ENCODE results near the gene TMEM184A. TPM values are rescaled to one million over a fixed set of nuclear protein-coding genes. Genes with fewer than 3 reads are reported as not detected.

Gene TMEM184A
- total and polyA plus RNA-seq, 2 of the 13 experiments (the other 11 are each of a cell fraction or from before 2014, with no cell fraction given): 9.5 to 20.4 TPM

- peak; percentile 70; the same call in 1 of the 2 replicates for TF ChIP-seq ARID5B (CRISPR knock-in tag; IDR thresholded peaks at IDR 0.05)
- peak; percentile 83 for TF ChIP-seq ZC3H13 (CRISPR knock-in tag; IDR thresholded peaks at IDR 0.05)
- no peak for TF ChIP-seq ATAD3A (CRISPR knock-in tag; IDR thresholded peaks at IDR 0.05)
- TF ChIP-seq HOMEZ (CRISPR knock-in tag; IDR thresholded peaks at IDR 0.05; ENCODE audit: low read depth): no peak
- TF ChIP-seq ZFP36 (IDR thresholded peaks at IDR 0.05; ENCODE audit: borderline replicate concordance, low read depth, low read length, partially characterized antibody): no peak
- peak; percentile 99 for TF ChIP-seq HIC2 (CRISPR knock-in tag; IDR thresholded peaks at IDR 0.05; ENCODE audit: low read depth)
- peak; percentile 89 for TF ChIP-seq ZNF800 (CRISPR knock-in tag; IDR thresholded peaks at IDR 0.05)
- TF ChIP-seq BRD4 (CRISPR knock-in tag; IDR thresholded peaks at IDR 0.05): peak; percentile 95; the same call in 1 of the 2 replicates
- no peak for TF ChIP-seq ZNF382 (CRISPR knock-in tag; IDR thresholded peaks at IDR 0.05; ENCODE audit: borderline replicate concordance)
- peak; percentile 87 for TF ChIP-seq MED1 (CRISPR knock-in tag; IDR thresholded peaks at IDR 0.05)
- TF ChIP-seq GPN1 (CRISPR knock-in tag; IDR thresholded peaks at IDR 0.05; ENCODE audit: borderline replicate concordance): no peak
- TF ChIP-seq FOSL1 (CRISPR knock-in tag; IDR thresholded peaks at IDR 0.05; ENCODE audit: borderline replicate concordance): peak; percentile 43; the same call in 1 of the 2 replicates
- no peak for TF ChIP-seq ZNF841 (CRISPR knock-in tag; IDR thresholded peaks at IDR 0.05; ENCODE audit: borderline replicate concordance)
- peak; percentile 58; the same call in 1 of the 2 replicates for TF ChIP-seq SP2 (CRISPR knock-in tag; IDR thresholded peaks at IDR 0.05)
- TF ChIP-seq THAP7 (CRISPR knock-in tag; IDR thresholded peaks at IDR 0.05): no peak
Observed at GRCh38 chr7:1555813-1556543, at the start of gene TMEM184A (continued).

All from HepG2 (cell line).